Measurements from ENCODE around the gene WWP2.

The WWP2 gene

DNA sequence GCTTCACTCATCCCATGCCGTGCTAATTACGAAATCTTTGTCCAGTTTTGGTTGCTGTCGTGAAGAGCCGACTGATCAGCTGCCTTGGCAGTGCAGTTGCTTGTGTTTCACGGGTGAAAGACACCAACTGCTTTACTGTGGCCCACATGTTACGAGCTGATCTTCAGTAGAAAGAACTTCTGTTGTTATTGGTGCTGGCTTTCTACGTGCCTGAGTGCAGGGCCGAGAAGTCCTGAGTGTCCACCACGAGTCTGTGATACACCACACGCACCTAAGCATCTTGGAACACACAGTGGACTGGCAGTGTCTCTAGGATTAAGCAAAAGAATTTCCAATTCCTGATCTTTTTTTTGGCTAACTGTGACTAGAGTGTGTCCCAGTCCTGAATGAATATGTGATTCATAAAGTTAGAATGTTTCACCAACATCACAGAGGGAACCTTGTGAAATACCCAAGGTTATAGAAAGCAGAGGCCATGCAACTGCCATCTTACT lies 118.6 kb downstream of the WWP2 start:
- no peak overlapping the region for H3K4me3 Mint-ChIP-seq
- H3K27ac Mint-ChIP-seq = no peak overlapping the region
- peaks cover 22% of the 10 kb centered on the region for H3K9me3 Mint-ChIP-seq
- TF ChIP-seq, protein P1, sequence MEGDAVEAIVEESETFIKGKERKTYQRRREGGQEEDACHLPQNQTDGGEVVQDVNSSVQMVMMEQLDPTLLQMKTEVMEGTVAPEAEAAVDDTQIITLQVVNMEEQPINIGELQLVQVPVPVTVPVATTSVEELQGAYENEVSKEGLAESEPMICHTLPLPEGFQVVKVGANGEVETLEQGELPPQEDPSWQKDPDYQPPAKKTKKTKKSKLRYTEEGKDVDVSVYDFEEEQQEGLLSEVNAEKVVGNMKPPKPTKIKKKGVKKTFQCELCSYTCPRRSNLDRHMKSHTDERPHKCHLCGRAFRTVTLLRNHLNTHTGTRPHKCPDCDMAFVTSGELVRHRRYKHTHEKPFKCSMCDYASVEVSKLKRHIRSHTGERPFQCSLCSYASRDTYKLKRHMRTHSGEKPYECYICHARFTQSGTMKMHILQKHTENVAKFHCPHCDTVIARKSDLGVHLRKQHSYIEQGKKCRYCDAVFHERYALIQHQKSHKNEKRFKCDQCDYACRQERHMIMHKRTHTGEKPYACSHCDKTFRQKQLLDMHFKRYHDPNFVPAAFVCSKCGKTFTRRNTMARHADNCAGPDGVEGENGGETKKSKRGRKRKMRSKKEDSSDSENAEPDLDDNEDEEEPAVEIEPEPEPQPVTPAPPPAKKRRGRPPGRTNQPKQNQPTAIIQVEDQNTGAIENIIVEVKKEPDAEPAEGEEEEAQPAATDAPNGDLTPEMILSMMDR (IDR thresholded peaks at IDR 0.05; ENCODE audit: unreplicated experiment in 3 of 3) = no peak
- H3K27me3 Mint-ChIP-seq (ENCODE audit: low read depth) = no peaks in the 10 kb centered on the region
- no peaks in the 10 kb centered on the region for H3K4me1 Mint-ChIP-seq
- H3K36me3 Mint-ChIP-seq (ENCODE audit: low read depth) = peaks cover 81% of the 10 kb centered on the region

DNA sequence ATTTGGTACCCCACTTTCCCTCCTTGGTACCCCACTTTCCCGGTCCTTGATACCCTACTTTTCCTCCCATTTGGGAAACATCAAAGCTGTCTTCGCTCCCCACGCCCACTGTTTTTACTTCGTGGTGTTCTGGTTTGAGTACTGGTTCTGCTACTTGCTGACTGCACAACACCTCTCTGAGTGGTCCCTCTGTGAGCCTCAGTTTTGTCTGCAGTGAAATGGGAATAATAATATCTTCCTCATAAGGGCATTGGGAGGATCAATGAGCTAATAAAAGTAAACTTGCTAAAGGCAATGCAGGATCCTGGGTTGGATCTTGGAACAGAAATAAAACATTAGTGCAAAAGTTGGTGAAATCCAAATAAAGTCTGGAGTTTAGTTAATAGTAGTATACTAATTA lies 119.0 kb downstream of the WWP2 start:
- H3K4me3 Mint-ChIP-seq = no peak overlapping the region
- peaks cover 22% of the 10 kb centered on the region for H3K9me3 Mint-ChIP-seq
- peaks cover 81% of the 10 kb centered on the region for H3K36me3 Mint-ChIP-seq (ENCODE audit: low read depth)
- no peaks in the 10 kb centered on the region for H3K4me1 Mint-ChIP-seq
- H3K27me3 Mint-ChIP-seq (ENCODE audit: low read depth) = no peaks in the 10 kb centered on the region
- TF ChIP-seq, protein P1 (IDR thresholded peaks at IDR 0.05; ENCODE audit: unreplicated experiment in 3 of 3) = no peak
- no peak overlapping the region for H3K27ac Mint-ChIP-seq

DNA sequence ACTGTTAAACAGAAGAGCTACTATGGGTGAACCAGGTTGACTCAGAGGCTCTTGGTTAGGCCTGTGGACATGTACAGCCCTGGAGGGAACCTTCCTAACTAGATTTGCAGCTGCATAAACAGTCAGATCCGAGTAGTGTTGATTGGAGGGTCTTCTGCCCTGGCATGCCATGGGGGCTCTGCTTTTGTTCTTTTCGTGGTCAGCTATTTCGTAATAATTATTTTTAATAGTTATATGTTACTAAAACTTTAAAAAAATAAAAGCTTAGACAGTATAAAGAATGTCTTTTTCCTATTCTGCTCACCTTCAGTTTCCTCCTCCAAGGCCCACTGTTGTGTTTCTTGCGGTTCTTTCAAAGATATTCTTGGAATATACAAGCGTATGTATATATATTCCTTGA lies 121.6 kb downstream of the WWP2 start:
- Mint-ChIP-seq H3K9me3 (peaks cover 6% of the 10 kb centered on the region), H3K27me3 (ENCODE audit: low read depth) (no peaks in the 10 kb centered on the region), H3K27ac (no peak overlapping the region), H3K4me3 (no peak overlapping the region), H3K36me3 (ENCODE audit: low read depth) (peaks cover 66% of the 10 kb centered on the region), H3K4me1 (peaks cover 11% of the 10 kb centered on the region)
- TF ChIP-seq, protein P1 (IDR thresholded peaks at IDR 0.05; ENCODE audit: unreplicated experiment in 3 of 3) = no peak

DNA sequence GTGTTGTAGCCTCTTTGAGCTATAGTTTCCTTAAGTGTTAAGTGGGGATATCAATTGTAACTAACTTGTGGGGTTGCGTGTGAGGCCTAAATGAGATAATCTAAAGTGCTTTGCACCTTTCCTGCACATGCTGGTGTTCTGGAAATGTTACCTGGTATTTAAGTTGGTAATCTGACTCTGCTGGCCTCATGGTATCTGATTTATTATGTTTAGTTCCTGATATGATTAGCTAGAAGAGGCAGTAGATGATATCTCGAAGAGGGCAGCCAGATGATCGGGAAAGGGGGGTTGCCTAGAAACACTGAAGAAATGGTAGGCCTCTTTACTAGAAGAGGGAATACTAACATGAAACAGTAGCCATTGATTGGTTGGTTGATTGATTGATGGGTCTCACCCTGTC lies 123.6 kb downstream of the WWP2 start:
- peaks cover 18% of the 10 kb centered on the region for H3K4me1 Mint-ChIP-seq
- H3K9me3 Mint-ChIP-seq = no peaks in the 10 kb centered on the region
- TF ChIP-seq, protein P1 (IDR thresholded peaks at IDR 0.05; ENCODE audit: unreplicated experiment in 3 of 3) = no peak
- no peaks in the 10 kb centered on the region for H3K27me3 Mint-ChIP-seq (ENCODE audit: low read depth)
- no peak overlapping the region for H3K4me3 Mint-ChIP-seq
- peaks cover 62% of the 10 kb centered on the region for H3K36me3 Mint-ChIP-seq (ENCODE audit: low read depth)
- no peak overlapping the region for H3K27ac Mint-ChIP-seq

DNA sequence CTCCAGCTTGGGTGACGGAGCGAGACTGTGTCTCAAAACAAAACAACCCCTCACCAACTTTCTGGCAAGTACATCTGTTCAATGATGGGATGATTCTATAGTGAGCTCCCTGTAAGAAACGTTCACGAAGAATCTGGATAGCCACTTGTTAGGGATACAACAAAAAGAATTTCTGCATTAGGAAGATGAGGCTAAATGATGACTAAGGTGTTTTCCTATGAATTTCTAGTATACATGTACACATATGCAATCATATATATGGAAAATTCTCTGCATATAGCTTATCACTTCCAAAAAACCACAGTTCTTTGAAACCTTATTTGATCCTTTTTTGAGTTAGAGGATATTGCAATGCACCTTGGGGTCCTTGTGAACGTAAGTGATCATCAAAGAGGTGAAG lies 124.6 kb downstream of the WWP2 start:
- peaks cover 22% of the 10 kb centered on the region for H3K4me1 Mint-ChIP-seq
- H3K27me3 Mint-ChIP-seq (ENCODE audit: low read depth) = no peaks in the 10 kb centered on the region
- H3K36me3 Mint-ChIP-seq (ENCODE audit: low read depth) = peaks cover 58% of the 10 kb centered on the region
- no peak overlapping the region for H3K4me3 Mint-ChIP-seq
- H3K27ac Mint-ChIP-seq = no peak overlapping the region
- H3K9me3 Mint-ChIP-seq = no peaks in the 10 kb centered on the region
- TF ChIP-seq, protein P1 (IDR thresholded peaks at IDR 0.05; ENCODE audit: unreplicated experiment in 3 of 3) = no peak

DNA sequence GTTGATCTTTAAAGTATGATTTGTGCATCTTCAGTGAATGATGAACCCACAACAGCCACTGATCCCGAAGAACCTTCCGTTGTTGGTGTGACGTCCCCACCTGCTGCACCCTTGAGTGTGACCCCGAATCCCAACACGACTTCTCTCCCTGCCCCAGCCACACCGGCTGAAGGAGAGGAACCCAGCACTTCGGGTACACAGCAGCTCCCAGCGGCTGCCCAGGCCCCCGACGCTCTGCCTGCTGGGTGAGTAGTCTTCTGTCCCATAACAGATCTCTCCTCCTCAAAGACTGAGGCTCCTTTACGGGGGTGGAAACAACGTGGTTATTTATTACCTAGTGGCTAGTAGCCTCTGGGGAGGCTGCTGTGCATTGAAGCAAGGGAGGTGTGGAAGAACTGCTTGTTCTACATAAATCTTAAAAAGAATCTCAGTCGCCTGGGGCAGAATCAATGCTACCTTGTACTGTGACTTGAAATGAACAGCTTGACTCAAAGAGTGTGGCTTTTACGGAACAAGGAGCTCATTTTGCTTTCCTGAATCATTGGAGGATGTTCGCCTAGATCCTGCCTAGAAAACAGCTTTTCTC lies 126.0 kb downstream of the WWP2 start:
- no peaks in the 10 kb centered on the region for H3K9me3 Mint-ChIP-seq
- H3K27ac Mint-ChIP-seq = peak overlapping the region; percentile 77 to 97 (median 78)
- peaks cover 26% of the 10 kb centered on the region for H3K4me1 Mint-ChIP-seq
- TF ChIP-seq, protein P1 (IDR thresholded peaks at IDR 0.05; ENCODE audit: unreplicated experiment in 3 of 3) = no peak
- no peaks in the 10 kb centered on the region for H3K27me3 Mint-ChIP-seq (ENCODE audit: low read depth)
- H3K4me3 Mint-ChIP-seq = peak overlapping the region in 2 of 3 experiments; percentile 32 to 41
- H3K36me3 Mint-ChIP-seq (ENCODE audit: low read depth) = peaks cover 52% of the 10 kb centered on the region

All from nephron (organoid).